Ishikawa (cell line): ENCODE measurements around the gene THBS4.

Source experiments
- CEBPB ChIP-seq: IDR thresholded peaks from 2 replicates; pipeline ENCODE4 v1.6.1; 2012
- CREB1 ChIP-seq: IDR thresholded peaks from 2 replicates; pipeline ENCODE4 v1.6.1; 2012; ENCODE audit warnings: low read depth
- EGR1 ChIP-seq: IDR thresholded peaks from 2 replicates; pipeline ENCODE4 v1.6.1; 2012
- EP300 ChIP-seq: IDR thresholded peaks from 2 replicates; pipeline ENCODE4 v1.6.1; 2012; ENCODE audit warnings: borderline replicate concordance
- FOXM1 ChIP-seq: IDR thresholded peaks from 2 replicates; pipeline ENCODE4 v1.6.1; 2012; ENCODE audit warnings: low read depth, borderline replicate concordance
- NFIC ChIP-seq: IDR thresholded peaks from 2 replicates; pipeline ENCODE4 v1.6.1; 2012
- RAD21 ChIP-seq: IDR thresholded peaks from 2 replicates; pipeline ENCODE4 v1.6.1; 2012; ENCODE audit warnings: low read depth
- TAF1 ChIP-seq: IDR thresholded peaks from 2 replicates; pipeline ENCODE4 v1.6.1; 2012; ENCODE audit warnings: low read depth, mild to moderate bottlenecking
- TCF12 ChIP-seq: IDR thresholded peaks from 2 replicates; pipeline ENCODE4 v1.6.1; 2012; ENCODE audit warnings: low read depth
- TEAD4 ChIP-seq: IDR thresholded peaks from 2 replicates; pipeline ENCODE4 v1.6.1; 2012
- YY1 ChIP-seq: IDR thresholded peaks from 2 replicates; pipeline ENCODE4 v1.6.1; 2012; ENCODE audit warnings: low read depth
- ZBTB7A ChIP-seq: IDR thresholded peaks from 2 replicates; pipeline ENCODE4 v1.6.1; 2012; ENCODE audit warnings: low read depth
- TF ChIP-seq, protein P1 (sequence below): IDR thresholded peaks from 2 replicates; pipeline ENCODE4 v1.6.1; 2012
- TF ChIP-seq, protein P2 (sequence below): IDR thresholded peaks from 2 replicates; pipeline ENCODE4 v1.6.1; 2012; ENCODE audit warnings: low read depth, mild to moderate bottlenecking
- TF ChIP-seq, protein P3 (sequence below): IDR thresholded peaks from 2 replicates; pipeline ENCODE4 v1.6.1; 2012

Gene THBS4

DNA sequence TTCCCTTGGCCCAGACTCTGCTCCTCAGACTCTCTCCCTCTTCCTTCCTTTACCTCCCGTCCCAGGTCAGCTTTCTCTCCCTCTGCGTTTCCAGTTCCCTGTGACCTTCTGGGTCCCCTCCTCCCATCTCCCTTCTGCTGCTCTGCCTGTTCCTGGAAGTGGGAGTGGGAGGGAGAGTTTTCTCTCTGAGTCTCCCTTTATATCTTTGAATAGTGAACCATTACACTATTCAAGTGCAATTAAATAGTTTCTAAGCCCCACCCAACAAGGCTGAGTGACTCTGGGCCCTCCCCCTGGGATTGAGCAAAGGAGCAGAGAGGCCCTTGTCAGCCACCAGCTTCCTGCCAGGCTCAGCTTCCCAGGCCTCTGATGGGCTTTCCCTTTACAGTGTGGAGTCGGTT is 34.8 kb downstream of the THBS4 start:
- TF ChIP-seq TCF12, result no peak
- TF ChIP-seq CREB1, result no peak
- TF ChIP-seq, protein P1, sequence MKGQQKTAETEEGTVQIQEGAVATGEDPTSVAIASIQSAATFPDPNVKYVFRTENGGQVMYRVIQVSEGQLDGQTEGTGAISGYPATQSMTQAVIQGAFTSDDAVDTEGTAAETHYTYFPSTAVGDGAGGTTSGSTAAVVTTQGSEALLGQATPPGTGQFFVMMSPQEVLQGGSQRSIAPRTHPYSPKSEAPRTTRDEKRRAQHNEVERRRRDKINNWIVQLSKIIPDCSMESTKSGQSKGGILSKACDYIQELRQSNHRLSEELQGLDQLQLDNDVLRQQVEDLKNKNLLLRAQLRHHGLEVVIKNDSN, result no peak
- no peak for TF ChIP-seq EP300
- no peak for TF ChIP-seq ZBTB7A
- no peak for TF ChIP-seq EGR1
- no peak for TF ChIP-seq YY1
- no peak for TF ChIP-seq TAF1
- TF ChIP-seq, protein P2, sequence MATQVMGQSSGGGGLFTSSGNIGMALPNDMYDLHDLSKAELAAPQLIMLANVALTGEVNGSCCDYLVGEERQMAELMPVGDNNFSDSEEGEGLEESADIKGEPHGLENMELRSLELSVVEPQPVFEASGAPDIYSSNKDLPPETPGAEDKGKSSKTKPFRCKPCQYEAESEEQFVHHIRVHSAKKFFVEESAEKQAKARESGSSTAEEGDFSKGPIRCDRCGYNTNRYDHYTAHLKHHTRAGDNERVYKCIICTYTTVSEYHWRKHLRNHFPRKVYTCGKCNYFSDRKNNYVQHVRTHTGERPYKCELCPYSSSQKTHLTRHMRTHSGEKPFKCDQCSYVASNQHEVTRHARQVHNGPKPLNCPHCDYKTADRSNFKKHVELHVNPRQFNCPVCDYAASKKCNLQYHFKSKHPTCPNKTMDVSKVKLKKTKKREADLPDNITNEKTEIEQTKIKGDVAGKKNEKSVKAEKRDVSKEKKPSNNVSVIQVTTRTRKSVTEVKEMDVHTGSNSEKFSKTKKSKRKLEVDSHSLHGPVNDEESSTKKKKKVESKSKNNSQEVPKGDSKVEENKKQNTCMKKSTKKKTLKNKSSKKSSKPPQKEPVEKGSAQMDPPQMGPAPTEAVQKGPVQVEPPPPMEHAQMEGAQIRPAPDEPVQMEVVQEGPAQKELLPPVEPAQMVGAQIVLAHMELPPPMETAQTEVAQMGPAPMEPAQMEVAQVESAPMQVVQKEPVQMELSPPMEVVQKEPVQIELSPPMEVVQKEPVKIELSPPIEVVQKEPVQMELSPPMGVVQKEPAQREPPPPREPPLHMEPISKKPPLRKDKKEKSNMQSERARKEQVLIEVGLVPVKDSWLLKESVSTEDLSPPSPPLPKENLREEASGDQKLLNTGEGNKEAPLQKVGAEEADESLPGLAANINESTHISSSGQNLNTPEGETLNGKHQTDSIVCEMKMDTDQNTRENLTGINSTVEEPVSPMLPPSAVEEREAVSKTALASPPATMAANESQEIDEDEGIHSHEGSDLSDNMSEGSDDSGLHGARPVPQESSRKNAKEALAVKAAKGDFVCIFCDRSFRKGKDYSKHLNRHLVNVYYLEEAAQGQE, result no peak

DNA sequence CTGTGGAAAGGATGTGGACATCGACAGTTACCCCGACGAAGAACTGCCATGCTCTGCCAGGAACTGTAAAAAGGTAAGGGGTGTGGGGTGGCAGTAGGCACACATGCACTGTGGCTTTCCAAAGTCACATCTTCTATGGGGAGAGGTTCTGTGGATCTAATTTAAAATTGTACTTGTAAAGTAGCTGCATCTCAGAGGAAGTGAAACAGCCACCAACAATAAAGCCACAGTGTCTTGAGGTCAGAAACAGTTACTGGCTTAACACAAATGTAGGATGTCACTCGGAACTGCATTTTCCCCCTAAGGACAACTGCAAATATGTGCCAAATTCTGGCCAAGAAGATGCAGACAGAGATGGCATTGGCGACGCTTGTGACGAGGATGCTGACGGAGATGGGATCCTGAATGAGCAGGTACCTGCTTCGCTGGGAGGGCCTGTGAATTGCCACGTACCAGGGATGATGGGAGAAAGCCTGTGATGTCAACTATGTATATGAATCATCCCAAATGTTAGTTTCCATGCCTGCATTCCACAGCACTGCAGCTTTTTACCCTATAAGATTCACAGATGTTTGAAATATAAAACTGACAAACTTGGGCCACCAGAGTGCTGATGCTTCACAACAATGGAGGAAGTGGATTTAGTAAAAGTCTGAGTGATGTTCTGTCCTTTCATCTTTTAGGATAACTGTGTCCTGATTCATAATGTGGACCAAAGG is 35.3 kb downstream of the THBS4 start:
- TF ChIP-seq, protein P2, result no peak
- TF ChIP-seq, protein P1, result no peak
- no peak for TF ChIP-seq RAD21

DNA sequence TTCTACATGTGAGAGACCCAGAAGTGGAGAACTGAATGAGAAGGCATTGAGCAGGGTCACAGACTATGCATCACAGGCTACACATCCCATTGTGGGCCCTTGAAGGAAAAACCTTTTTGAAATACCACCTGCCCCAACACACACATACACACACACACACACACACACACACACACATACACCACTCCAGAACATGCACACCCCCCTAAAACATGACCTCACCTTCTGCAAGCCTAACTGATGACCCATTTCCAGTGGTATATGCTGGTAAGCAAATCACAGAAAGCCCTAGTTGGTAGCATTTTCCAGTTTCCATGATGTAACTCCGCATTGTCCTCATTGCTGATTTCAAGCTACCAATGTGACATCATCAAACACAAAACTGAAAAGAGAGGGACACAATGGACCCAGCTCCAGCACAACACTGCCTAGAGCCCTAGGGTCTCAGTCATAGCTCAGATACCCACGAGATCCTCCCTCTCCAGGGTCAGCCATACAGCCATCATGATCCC is 36.4 kb downstream of the THBS4 start:
- TF ChIP-seq CEBPB (no peak), TCF12 (no peak), YY1 (no peak), NFIC (no peak), FOXM1 (no peak), RAD21 (no peak), EGR1 (no peak), TAF1 (no peak), CREB1 (no peak), TEAD4 (no peak), ZBTB7A (no peak), EP300 (no peak)
- TF ChIP-seq, protein P3, sequence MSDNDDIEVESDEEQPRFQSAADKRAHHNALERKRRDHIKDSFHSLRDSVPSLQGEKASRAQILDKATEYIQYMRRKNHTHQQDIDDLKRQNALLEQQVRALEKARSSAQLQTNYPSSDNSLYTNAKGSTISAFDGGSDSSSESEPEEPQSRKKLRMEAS, result no peak
- TF ChIP-seq, protein P1, result no peak
- TF ChIP-seq, protein P2, result no peak

DNA sequence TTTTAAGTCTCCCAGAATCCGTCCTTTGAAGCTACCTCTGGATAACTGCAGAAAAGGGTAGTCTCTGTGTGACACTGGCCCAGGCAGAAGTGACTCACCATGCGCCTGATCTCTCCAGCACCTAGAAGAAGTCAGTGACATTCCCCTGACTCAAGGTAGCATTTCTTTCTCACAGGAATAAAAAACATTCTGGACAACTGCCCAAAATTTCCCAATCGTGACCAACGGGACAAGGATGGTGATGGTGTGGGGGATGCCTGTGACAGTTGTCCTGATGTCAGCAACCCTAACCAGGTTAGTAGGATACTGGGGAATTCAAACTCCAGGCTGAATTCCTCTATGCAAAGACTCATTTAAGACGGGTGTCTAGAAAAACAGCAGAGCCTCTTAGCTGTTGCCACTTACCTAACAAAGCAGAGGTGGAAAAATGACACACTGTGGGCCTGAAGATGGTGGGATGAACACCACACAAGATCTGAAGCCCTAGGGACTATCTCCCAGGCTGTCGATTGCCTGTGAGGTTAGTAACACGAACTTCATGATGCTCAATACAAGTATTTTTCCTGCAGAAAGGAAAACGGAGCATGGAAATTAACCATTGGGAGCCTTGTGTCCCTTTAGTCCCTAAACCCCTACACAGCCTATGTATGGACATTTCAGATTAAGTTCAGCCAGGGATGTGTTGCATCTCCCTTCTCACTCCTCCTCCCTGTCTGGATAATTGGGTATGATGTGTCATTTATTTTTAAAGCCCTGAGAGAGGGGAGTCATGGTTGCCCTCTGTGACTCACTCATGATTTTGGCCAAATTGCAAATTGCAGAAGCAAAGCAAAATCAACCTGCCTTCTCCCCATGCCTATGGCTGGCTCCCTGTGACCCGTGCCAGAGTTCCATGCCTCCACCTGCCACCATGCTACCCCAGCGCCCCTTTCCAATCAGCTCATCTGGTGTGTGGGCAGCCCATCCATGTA is 37.2 kb downstream of the THBS4 start:
- no peak for TF ChIP-seq TAF1
- TF ChIP-seq, protein P1, result no peak
- TF ChIP-seq EGR1, result no peak
- TF ChIP-seq FOXM1, result no peak
- TF ChIP-seq, protein P3, result no peak
- TF ChIP-seq EP300, result no peak
- TF ChIP-seq NFIC, result no peak
- no peak for TF ChIP-seq ZBTB7A
- TF ChIP-seq, protein P2, result no peak
- no peak for TF ChIP-seq TCF12
- TF ChIP-seq RAD21, result no peak
